NCI-H1436 treated with DMSO at 0.1 percent for 48 hours (cell line): ENCODE results near the gene POLR2E.

Experiments used
- DNase-seq: peaks from one replicate; lab custom pipeline; 2025; lab: John Stamatoyannopoulos, UW

The POLR2E gene

GRCh38 chr19:1047696-1048147 is 47.5 kb downstream of the POLR2E start:
- DNase-seq: no peak

- no peak for DNase-seq
Measured at GRCh38 chr19:1046836-1047695, 48.1 kb downstream of the POLR2E start.

- no peak for DNase-seq
Measured at GRCh38 chr19:1046117-1046626, 49.0 kb downstream of the POLR2E start.

- DNase-seq: no peak
Measured at GRCh38 chr19:1045247-1045603, 50.0 kb downstream of the POLR2E start.

GRCh38 chr19:1042689-1043511 is 52.3 kb downstream of the POLR2E start:
- no peak for DNase-seq

GRCh38 chr19:1041835-1042685 is 53.1 kb downstream of the POLR2E start:
- no peak for DNase-seq

GRCh38 chr19:1041272-1041834 is 53.8 kb downstream of the POLR2E start:
- DNase-seq: no peak

GRCh38 chr19:1040476-1041271 is 54.5 kb downstream of the POLR2E start:
- DNase-seq: peak; percentile 78

GRCh38 chr19:1039646-1040475 is 55.3 kb downstream of the POLR2E start, which contains the start of gene ABCA7:
Gene ABCA7 (plus strand): TSS chr19:1040107. CDS start chr19:1041362, 1,255 bp downstream.
- DNase-seq: peak; percentile 90

GRCh38 chr19:1038978-1039645 is 56.1 kb downstream of the POLR2E start:
- DNase-seq: no peak

GRCh38 chr19:1037621-1038064 is 57.5 kb downstream of the POLR2E start:
- DNase-seq: no peak
